ENCODE results near the gene EYA2. TPM values are rescaled to one million over a fixed set of nuclear protein-coding genes. Genes with fewer than 3 reads are reported as not detected.

The EYA2 gene
- total RNA-seq, 4 donors from 2014 or later, result 8.9 to 18.0 (median 9.5) TPM

- TF ChIP-seq CTCF (IDR thresholded peaks at IDR 0.05), result no peak
- ATAC-seq (ENCODE audit: low FRiP score) (no peak), DNase-seq (ENCODE audit: low spot score) (no peak)
Measured at GRCh38 chr20:47141941-47142773, 247.5 kb downstream of the EYA2 start.

GRCh38 chr20:47142774-47143170, 248.1 kb downstream of the EYA2 start:
- ATAC-seq (ENCODE audit: low FRiP score), result no peak
- no peak for DNase-seq (ENCODE audit: low spot score)
- no peak for TF ChIP-seq CTCF (IDR thresholded peaks at IDR 0.05)

GRCh38 chr20:47143657-47144056, 249.0 kb downstream of the EYA2 start:
- ATAC-seq (ENCODE audit: low FRiP score) (no peak), DNase-seq (ENCODE audit: low spot score) (no peak)
- TF ChIP-seq CTCF (IDR thresholded peaks at IDR 0.05), result no peak

GRCh38 chr20:47144463-47144862, 249.8 kb downstream of the EYA2 start:
- TF ChIP-seq CTCF (IDR thresholded peaks at IDR 0.05), result no peak
- ATAC-seq (ENCODE audit: low FRiP score) (no peak), DNase-seq (ENCODE audit: low spot score) (no peak)

GRCh38 chr20:47146686-47147085, 252.0 kb downstream of the EYA2 start:
- DNase-seq (ENCODE audit: low spot score) (no peak), ATAC-seq (ENCODE audit: low FRiP score) (no peak)
- TF ChIP-seq CTCF (IDR thresholded peaks at IDR 0.05), result no peak

GRCh38 chr20:47148059-47148458, 253.4 kb downstream of the EYA2 start:
- no peak for DNase-seq (ENCODE audit: low spot score)
- no peak for TF ChIP-seq CTCF (IDR thresholded peaks at IDR 0.05)
- no peak for ATAC-seq (ENCODE audit: low FRiP score)

GRCh38 chr20:47149939-47150338, 255.3 kb downstream of the EYA2 start:
- no peak for ATAC-seq (ENCODE audit: low FRiP score)
- TF ChIP-seq CTCF (IDR thresholded peaks at IDR 0.05), result no peak
- no peak for DNase-seq (ENCODE audit: low spot score)
